HG02884 (cell line): ENCODE measurements around the gene CSNK1A1.

Source experiments
- ATAC-seq: cut with Tn5 transposase; IDR thresholded peaks from one replicate; pipeline ENCODE4 v1.9.1; 2021; ENCODE audit warnings: mild to moderate bottlenecking, moderate library complexity; ENCODE audit not compliant: unreplicated experiment

The CSNK1A1 gene

GRCh38 chr5:149495673-149496072 lies 55.6 kb downstream of the CSNK1A1 start:
- no peak for ATAC-seq

- no peak for ATAC-seq
Observed at GRCh38 chr5:149493316-149493715, 57.9 kb downstream of the CSNK1A1 start.

- no peak for ATAC-seq
Observed at GRCh38 chr5:149492781-149493180, 58.5 kb downstream of the CSNK1A1 start.

- no peak for ATAC-seq
Observed at GRCh38 chr5:149490599-149491485, 60.4 kb downstream of the CSNK1A1 start.

DNA sequence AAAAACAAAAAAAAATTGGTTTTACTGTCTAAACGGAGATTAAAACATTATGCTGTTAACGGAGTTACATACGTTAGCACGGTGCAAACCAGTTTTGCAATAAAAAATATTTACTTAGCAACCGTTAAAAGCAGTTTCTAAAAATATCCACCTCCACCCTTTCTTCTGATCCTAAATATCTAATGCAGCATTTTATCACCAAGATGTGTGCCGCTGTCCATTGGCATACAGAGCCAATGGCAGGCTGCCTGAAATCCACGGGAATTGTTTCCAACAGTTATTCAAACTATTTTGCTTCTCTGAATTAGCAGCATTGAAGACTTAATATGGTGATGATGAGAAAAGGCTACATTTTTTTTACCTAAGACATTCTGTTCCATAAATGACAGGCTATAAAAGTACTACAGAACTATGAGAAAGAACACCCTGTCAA lies 61.6 kb downstream of the CSNK1A1 start:
- ATAC-seq: no peak

DNA sequence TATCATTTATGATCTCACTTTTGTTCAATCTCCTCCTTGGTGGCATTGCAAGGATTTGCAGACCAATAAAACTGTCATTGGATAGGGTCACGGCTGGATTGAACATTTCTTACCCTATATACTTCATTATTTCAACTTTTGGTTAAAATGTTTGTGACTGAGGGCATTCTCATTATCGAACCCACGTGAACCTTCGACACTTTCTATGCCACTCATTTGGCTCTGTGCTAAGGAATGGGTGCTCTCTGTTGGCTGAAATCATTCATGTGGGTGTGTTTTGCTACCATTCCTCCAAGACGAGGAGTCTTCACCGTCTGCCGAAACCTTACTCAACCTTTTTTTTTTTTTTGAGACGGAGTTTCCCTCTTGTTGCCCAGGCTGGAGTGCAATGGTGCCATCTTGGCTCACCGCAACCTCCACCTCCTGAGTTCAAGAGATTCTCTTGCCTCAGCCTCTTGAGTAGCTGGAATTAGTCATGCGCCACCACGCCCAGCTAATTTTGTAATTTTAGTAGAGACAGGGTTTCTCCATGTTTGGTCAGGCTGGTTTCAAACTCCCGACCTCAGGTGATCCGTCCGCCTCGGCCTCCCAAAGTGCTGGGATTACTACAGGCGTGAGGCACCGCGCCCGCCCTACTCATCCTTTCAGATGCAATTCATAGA lies 62.5 kb downstream of the CSNK1A1 start:
- no peak for ATAC-seq

GRCh38 chr5:149487672-149488071 lies 63.6 kb downstream of the CSNK1A1 start:
- no peak for ATAC-seq

DNA sequence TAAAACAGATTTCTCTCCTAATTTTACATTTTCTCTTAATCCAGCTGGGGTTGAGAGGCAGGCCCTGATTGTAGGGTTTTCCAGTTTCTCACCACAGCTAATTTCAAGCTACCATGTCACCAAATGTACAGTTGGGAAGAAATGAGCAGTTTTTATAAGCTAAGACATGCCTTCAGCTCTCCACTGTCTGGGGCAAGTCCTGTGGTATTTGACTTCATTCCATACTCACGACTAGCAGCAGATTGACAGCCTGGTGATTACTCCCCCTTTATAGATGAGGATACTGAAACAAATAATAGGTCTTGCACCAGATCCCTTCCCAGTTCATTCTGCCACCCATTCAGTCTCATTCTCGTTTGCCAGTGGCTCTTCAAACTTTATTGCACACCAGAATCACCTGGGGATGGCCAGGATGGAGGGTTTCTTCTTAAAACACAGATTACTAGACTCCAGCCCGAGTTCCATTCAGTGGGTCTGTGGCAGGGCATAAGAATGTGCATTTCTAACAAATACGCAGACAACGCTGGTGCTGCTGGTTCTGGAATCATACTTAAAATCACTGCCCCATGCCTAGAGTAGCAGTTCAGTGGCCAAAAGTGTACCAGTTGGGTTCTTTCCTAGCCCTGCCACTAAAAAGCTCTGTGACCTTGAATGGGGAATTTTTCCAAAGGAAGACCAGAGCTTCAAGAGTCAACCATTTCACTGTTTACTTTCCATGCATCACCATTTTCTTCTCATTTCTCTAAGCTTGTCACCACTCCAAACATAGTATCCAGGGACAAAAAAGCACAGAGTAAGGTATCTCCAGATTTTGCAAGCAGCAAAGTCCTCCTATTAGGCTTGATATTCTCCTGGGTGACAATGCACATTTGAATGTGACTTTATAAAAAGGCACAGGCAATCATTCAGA lies 64.3 kb downstream of the CSNK1A1 start:
- no peak for ATAC-seq

- no peak for ATAC-seq
Observed at GRCh38 chr5:149485655-149486615, 65.3 kb downstream of the CSNK1A1 start.

GRCh38 chr5:149481485-149481884 lies 69.8 kb downstream of the CSNK1A1 start:
- ATAC-seq: no peak

DNA sequence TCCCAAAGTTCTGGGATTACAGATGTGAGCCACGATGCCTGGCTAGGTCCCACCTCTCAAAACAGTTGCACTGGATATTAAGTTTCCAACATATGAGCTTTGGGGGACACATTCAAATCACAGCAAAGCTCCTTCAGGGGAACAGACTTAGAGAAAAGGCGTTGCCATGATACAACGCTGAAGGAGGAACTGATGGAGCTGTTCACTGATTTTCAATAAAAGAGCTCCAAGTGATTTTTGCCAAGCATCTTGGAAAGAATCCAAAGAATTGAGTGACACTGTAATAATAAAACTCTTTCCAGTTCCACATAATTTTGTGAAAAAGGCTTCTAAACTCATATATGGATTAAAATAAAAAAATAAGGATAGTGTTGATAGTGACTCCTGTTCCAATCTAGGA lies 72.5 kb downstream of the CSNK1A1 start:
- ATAC-seq: no peak

- no peak for ATAC-seq
Observed at GRCh38 chr5:149475777-149476176, 75.5 kb downstream of the CSNK1A1 start.

- no peak for ATAC-seq
Observed at GRCh38 chr5:149474198-149474597, 77.0 kb downstream of the CSNK1A1 start.

DNA sequence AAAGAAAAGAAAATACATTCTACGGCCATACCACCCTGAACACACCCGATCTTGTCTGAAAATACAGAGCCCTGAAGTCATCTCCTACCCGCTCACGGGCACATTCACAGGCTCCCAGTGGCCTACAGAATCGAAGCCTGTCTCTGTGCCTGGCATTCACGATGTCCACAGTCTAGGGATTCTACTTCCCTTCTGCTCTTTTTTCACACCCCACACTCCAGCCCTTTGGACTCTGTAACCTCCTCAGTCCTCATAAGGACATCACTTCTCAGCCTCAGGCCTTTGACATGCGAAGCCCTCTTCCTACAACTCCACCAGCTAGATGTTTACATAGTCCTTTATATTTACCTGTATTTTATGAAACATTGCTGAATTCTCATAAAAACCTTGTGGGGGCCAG lies 77.8 kb downstream of the CSNK1A1 start:
- no peak for ATAC-seq

DNA sequence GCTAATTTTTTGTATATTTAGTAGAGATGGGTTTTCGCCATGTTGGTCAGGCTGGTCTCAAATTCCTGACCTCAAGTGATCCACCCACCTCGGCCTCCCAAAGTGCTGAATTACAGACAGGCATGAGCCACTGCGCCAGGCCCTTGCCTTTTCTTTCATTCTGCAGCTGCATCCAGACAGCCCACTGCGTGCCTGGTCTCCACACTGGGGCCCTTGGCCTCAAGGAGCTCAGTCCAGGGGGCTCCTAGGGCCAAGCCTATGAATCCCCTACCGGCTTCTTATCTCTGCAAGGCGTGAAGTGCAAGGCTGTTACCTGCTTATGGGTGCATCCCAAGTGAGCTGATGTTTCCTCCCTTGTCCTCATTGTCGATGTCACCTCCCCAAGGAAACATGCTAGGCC lies 78.8 kb downstream of the CSNK1A1 start:
- ATAC-seq: no peak

DNA sequence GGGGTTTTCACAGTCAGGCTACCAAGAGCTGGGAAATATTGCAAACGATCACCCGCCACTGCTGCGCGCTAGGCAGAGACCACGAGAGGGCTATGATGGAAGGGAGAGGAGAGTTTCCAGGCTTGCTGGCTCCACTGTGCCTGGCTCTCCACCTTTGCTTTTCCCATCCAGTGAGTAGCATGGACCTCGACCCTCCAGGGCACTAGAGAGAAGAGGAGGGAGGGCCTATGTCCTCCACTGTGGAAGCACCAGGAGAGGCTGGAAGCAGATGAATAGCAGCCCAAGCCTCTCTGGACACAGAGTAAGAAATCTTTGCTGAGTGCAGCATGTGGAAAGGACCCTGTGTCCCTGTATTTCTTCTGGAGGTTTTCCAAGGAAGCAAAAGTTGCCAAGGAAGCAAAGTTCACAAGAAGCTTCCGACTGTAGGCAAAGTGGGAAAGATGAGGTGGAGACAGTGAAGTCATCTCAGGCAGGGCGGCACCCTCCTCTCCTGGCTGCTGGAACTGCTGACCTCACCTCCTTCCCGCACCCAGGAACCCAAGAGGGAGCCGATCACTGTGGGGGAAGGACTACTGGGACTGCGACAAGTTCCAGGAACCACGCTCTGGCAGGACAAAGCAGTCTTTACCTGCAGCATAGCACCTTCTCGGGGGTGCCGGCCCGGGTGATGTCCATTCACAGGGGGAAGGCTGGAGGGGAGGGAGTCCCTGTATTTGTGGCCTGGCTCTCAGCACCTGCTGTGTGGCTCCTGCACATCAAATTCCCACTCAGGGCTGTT lies 79.6 kb downstream of the CSNK1A1 start:
- ATAC-seq: no peak

DNA sequence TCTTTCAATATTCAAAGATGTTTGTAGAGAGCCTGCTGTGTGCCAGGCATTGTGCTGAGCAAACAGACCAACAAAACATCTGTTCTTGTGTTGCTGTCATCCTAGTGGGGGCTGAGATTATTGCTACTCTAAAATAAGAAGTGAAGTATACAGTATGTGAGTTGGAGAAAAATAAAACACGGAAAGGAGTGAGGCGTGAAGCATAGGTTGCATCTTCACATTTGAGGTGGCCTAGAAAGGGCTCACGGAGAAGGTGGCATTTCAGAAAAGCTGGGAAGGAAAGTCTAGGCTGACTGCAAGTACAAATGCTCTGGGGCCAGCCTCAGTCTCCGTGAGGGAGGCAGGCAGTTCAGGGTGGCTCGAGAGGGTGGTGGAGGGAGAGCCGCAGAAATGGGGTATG lies 80.3 kb downstream of the CSNK1A1 start:
- ATAC-seq: no peak

DNA sequence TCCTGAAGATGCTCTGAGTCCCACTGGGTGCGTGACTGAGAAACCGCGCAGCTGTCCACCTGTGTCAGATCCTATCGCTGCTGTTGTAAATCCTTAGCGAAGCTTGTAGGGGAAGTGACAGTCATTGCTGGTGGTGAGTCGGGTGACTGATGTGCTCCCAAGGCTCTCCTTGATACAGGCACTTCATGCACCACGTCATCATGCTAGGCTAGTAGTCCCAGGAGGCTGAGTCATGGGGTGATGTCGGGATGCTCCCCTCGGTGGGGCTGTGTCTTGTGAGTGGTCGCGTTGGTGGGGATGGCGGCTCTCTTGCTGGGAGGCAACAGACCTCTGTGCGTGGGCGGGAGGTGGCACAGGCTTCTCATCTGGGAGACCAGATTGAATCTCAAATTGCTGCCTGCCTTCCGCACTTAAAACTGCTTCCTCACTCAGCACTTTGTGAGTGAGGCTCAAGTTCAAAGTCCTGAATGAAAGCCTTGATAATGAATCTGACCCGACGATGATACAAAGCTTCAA lies 84.7 kb downstream of the CSNK1A1 start:
- ATAC-seq: no peak
